Breast epithelium (tissue), 3 donors: Measurements from ENCODE around the gene DEPP1.

Source experiments
- CTCF ChIP-seq, 3 donors: fragments of 450-650 bp; IDR thresholded peaks; one replicate each; pipeline ENCODE4 v1.5.1; 2016 to 2017; ENCODE audit warnings: antibody characterized with exemption in 3 of 3, mild to moderate bottlenecking in 3 of 3, moderate library complexity in 3 of 3
- POLR2A ChIP-seq: fragments of 450-650 bp; IDR thresholded peaks from one replicate; pipeline ENCODE4 v1.6.1; 2016; ENCODE audit warnings: antibody characterized with exemption, mild to moderate bottlenecking, moderate library complexity

GRCh38 chr10:44968091-44968490 lies 10.5 kb downstream of the DEPP1 start:
- TF ChIP-seq CTCF (IDR thresholded peaks at IDR 0.05) = no peak
- no peak for TF ChIP-seq POLR2A
